GM18511 (cell line): ENCODE results near the gene MRFAP1.
"Not testable (repeated sequence)": the region's sequence is repeated elsewhere in the genome, so short reads cannot be mapped to it uniquely, and the experiment has no call there.

Experiments
- ATAC-seq: cut with Tn5 transposase; IDR thresholded peaks from one replicate; pipeline ENCODE4 v1.9.1; 2021; ENCODE audit warnings: mild to moderate bottlenecking, moderate library complexity; ENCODE audit not compliant: unreplicated experiment

Gene MRFAP1

DNA sequence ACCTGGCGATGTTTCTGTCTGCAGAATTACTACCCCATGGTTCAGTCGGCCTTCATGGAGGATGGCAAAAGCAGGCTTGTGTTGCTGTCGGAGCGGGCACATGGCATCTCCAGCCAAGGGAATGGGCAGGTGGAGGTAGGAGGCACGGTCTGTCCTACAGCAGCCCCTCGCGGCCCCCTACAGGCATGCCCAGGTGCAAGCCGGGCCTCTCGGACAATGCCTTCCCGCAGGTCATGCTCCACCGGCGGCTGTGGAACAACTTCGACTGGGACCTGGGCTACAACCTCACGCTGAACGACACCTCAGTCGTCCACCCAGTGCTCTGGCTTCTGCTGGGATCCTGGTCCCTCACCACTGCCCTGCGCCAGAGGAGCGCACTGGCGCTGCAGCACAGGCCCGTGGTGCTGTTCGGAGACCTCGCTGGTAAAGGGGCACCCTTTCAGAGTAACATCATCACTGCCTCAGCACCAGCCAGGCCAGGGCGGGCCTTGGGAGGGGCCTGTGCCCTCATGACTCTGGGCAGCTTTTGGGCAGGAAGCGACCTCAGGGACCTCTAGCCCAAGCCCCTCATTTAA, 29.5 kb upstream of the MRFAP1 start:
- no peak for ATAC-seq

DNA sequence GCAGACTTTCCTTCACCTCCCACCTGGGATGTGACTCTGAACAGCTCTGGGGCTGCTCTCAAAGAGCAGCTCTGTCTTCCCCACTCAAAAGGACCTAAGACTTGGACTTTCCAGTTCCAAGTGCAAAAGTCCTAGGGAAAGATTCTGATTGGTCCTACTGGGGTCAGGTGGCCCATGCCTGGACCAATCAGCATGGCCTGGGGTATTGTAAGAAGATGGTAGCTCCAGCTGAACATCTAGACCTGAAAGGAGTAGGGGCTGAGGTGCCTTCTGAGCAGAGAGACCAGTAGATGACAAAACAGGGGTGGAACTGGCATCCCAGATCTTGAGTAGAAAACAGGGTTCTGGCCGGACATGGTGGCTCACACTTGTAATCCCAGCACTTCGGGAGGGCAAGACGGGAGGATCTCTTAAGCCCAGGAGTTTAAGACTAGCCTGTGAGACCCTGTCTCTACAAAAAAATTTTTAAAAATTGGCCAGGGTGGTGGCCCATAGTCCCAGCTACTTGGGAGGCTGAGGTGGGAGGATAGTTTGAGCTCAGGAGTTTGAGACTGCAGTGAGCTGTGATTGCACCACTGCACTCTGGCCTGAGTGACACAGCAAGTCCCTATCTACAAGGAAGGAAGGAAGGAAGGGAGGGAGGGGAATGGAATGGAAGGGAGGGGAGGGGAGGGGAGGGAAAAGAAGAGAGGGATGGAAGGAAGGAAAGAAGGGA, 27.4 kb upstream of the MRFAP1 start:
- ATAC-seq: no peak

DNA sequence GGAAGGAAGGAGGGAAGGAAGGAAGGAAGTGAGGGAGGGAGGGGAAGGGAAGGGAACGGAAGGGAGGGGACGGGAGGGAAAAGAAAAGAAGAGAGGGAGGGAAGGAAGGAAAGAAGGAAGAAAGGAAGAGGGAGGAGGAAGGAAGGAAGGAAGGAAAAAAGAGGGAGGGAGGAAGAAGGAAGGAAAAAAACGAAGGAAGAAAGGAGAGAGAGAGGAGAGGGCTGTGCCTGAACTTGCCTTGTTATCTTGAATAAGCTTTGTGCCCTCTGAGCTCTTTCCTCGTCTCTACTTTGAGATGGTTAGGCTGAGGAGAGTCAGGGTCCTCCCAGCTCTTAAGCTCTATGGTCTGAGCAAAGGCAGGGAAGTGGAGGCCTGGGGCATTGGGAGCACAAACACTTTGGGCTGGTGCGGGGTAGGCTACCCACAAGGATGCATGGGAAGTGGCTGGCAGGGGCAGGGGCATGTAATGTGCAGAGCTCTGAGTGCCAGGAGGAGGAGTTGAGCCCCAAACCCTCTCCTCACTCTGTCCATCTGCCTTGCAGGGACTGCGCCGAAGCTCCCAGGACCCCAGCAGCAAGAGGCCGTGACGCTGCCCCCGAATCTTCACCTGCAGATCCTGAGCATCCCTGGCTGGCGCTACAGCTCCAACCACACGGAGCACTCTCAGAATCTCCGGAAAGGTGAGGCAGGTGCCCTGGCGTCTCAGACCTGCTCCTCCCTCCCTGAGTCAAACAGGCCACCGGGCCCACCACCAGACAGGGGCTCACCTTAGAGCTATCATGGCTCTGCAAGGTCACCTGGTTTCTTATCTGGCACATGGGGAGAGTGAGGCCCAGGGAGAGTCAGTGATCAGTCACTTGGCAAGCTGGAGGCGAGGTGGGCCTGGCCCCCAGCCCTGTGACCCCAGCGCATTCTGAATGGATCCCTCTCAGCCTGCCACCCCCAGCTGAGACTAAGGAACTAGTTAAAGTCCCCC, 26.5 kb upstream of the MRFAP1 start:
- ATAC-seq: no peak

DNA sequence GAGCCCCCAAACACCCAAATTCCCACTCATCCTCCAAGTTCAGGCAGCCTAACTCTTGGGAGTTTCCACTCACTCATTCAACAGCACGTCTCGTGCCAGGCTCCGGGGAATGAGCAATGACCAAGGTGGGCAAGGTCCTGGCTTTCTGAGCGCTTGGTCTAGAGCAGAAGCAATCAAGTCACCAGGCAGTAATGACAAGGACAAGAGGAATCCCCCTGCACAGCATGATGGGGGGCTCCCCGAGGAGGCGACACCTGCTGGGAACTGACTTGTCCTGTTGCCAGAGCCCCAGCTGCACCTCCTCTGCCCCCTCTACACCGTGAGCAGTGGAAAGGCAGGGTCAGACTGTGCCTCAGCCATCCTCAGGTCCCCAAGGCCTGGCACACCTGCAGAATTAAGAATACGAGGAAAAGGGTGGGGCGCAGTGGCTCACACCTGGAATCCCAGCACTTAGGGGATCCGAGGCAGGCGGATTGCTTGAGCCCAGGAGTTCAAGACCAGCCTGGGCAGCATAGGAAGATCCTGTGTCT, 25.7 kb upstream of the MRFAP1 start:
- no peak for ATAC-seq

DNA sequence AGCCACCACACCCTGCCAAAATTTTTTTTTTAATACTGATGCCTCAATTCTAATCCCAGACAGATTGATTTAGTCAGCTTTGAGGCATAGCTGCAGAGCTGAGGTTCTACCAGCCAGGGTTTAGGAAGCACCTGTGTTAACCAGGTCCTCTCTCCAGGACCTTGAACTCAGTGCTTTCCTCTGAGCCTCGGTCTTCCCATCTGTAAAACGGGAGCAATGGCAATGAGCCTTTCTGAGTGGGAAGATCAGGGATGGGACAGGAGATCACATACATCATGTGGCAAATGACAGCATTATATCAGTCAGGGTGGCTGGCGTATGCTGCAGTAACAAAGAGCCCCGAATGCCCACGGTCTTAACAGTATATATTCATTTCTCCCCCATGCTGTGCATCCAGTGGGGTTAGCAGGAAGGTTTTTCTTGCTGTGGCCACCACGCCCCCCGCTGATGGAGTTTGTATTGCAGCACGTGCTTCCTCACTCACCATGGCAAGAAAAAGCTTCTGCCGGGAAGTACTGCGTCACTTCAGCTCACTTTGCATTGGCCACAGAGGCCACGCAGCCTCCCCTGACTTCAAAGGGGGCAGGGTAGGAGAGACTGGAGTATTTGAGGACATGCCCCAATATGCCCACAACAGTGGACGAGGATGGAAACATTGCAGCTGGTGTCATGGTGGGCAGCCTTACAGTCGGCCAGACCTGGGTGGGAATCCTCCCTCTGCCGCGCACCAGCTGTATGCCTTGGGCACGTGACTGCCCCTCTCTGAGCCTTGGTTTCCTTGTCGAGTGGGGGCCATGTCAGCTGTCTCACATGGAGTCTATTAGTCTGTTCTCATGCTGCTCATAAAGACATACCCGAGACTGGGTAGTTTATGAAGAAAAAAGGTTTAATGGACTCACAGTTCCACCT, 24.1 kb upstream of the MRFAP1 start:
- no peak for ATAC-seq

DNA sequence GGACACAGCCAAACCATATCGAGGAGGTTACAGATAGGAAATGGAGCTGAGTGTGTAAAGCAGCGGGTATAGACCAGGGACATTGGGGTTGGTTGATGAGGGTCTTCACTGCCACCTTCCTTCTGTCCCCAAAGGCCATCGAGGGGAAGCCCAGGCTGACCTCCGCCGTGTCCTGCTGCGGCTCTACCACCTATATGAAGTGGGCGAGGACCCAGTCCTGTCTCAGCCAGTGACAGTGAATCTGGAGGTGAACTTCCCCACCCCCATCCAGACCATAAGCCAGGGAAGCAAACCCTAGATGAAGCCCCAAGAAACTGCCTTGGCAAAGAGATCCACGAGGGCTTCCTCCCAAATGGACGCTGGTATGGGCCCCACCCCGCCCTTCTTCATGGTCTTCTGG, 23.2 kb upstream of the MRFAP1 start:
- ATAC-seq: no peak

DNA sequence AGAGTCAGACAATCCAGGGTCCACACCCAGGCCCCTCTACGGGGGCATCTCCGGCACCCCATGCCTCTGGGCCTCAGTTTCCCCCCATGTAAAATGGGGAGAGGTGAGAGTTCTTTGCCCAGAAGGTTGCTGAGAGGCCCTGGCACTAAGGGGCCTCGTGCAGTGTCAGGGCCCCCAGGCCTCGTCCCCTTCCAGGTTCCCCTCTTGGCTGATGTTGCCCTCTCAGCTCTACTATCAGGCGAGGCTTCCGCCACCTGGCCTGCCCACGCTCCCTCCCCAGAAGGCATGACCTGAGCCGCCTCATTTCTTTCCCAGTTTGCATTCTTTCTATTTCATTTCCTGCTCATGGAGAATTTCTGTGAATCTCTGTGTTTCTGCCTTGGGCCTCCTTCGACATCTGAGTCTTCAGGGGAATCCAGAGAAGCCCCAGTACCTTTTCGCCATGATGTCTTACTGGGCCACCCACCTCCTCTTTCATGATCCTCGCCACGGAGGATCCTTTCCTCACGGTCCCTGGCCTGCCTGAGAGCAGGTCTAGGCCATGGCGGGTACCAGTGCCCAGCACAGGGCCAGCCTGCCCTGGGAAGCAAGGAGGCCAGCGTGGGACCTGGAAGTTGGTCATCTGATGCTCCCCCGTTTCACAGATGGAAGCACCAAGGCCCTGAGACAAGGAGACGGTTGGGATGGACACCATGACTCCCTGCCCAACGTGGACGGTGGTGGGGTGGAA, 21.9 kb upstream of the MRFAP1 start:
- ATAC-seq: no peak

DNA sequence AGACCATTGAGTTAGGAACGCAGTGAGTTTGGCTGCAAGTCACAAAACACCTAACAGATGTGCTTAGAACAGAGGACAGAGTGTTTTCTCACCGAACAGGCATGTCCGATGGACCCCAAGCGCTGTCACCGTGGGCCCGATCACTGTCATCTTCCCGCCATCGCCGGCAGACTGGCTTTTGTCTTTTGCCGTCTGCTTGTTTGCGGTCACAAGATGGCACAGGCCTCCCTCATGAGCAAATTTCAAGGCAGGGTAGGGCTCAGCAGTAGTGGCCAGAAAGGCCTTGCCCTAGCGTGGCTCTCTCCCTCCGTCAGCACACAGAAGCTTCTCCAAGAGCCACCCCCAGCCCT, 21.4 kb upstream of the MRFAP1 start:
- ATAC-seq: no peak

DNA sequence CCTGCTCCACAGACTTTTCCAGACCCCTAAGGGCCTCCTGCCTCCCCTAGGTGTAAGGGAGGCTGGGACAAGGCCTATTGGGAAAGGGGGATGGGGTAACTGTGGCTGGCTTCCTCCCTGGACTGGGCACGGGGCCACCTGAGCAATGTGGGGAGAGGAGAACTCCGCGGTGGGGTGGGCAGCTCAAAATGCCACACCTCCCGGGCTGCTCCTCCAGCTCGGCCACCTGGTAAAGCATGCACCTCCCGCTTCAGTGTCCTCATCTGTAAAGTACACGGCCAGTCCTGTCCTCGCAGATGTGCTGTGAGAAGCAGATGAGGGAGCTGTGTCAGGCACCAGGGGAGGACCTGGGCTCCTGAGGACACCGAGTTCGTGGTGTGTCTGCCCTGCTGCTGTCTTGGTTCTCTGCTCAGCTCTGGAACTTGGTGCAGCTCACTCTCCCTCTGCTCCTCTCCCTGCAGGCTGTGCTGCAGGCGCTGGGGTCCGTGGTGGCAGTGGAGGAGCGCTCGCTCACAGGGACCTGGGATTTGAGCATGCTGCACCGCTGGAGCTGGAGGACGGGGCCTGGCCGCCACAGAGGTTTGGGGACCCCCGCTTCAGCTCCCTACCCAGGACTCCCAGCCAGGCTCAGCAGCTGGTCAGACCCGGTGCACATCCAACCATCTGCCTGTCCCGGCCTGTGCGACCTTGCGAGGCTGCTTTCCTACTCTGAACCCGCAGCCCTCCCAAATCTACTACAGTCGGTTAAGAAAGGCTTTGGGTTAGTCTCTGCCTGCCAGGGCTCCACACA, 20.8 kb upstream of the MRFAP1 start:
- no peak for ATAC-seq

DNA sequence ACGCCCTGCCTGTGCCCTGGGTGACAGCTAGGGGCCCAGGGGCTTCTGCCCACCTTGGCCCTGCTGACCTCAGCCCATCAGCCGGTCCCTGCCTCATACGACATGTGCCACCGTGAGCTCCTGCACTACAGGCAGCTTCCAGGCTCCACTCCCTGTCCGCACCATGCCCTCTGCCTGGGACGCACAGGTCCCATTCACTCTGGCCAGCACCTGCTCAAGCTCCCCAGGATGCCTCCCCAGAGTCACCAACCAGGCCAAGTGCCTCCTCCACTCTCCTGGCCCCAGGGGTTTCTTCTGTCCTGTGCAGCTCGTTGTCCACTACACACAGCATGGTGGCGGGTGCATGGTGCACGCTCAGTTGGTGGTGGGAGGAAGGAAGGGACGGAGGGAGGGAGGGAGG, 20.2 kb upstream of the MRFAP1 start:
- ATAC-seq: no peak

DNA sequence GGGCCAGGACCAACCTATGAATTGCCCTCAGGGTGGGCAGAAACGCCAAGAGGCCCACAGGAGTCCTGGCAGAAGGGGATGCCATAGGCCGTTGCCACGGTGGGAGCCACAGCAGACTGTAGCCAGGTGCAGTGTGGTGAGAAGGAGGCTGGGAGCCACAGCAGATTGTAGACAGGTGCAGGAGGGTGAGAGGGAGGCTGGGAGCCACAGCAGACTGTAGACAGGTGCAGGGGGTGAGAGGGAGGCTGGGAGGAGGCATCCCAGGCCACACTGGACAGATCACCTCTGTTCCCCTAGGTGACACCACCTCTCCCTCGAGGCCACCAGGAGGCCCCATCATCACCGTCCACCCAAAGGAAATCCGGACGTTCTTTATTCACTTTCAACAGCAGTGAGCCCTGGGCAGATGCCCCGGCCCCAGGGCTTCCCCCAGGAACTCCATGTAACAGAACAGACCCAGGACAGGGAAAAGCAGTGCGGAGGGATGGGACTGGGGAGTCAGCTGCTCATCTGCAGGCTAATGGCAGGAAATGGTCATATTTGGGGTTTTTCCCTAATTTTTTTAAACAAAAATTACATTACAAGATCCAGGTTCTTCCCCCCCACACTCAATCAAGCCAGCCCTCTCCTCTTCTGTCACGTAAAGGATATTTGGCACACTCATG, 19.5 kb upstream of the MRFAP1 start:
- no peak for ATAC-seq

DNA sequence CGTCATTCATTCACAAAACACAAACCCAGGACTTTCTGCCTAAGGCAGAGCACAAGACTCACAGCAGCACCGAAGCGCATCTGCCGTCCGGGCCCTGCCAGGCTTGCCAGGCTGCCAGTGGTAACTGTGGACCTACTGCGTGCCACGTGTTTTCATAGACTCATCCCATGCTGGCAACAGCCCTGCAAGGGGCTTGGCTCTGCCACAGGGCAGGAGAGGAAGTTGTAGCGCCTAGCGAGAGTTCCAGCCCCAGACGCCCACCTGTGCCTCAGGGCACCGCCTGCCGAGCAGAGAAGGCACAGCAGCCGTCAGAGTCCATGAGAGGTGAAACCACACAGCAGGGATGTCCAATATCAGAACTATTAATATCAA, 18.9 kb upstream of the MRFAP1 start:
- no peak for ATAC-seq

DNA sequence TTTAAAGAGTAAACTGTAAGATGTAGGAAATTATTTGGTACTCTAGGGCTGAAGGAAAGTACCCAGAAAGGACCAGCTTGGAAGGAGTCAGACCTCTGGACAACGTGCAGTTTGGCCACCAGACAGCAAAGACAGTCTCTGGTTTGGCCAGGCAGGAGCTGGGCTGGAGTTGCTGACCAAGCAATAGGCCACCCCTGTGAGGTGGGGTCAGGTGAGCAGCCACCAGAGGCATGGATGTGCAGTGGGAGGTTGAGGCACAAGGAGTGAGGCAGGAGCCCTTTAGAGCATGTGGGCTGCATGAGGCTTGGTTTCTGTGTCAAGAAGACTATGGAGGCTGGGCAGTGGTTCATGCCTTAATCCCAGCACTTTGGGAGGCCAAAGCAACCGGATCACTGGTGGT, 17.7 kb upstream of the MRFAP1 start:
- ATAC-seq: no peak

DNA sequence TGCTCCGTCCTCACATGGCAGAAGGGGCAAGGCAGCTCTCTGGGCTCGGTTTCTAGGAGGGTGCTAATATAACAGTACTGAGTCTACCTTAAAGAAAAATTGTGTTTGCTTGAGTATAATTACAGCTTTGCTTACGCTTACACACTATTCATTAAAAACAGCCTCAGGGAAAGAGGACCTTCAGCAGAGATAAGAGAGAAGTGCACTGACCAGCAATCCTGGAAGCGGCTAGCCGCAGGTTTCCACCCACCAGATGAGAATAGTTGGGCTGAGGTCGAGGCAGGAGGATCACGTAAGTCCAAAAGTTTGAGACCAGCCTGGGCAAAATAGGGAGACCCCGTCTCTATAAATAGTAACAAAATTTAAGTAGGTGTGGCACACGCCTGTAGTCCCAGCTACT, 15.2 kb upstream of the MRFAP1 start:
- ATAC-seq: no peak

DNA sequence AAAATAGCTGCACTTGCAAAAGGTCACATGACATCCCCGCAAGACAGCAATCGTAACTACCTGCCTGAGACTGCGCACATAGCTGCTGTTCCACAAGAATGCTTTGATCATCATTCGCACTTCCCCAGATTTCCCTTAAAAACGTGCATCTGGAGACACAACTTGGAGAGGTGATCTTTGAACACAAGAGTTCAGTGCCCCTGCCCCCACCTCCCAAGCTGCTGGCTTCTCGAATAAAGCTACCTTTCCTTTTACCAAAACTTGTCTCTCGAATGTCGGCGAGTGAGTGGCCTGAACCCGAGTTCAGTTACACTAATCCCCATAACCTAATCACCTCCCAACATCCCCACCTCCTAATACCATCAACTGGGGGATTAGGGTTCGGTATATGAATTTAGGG, 14.4 kb upstream of the MRFAP1 start:
- no peak for ATAC-seq

DNA sequence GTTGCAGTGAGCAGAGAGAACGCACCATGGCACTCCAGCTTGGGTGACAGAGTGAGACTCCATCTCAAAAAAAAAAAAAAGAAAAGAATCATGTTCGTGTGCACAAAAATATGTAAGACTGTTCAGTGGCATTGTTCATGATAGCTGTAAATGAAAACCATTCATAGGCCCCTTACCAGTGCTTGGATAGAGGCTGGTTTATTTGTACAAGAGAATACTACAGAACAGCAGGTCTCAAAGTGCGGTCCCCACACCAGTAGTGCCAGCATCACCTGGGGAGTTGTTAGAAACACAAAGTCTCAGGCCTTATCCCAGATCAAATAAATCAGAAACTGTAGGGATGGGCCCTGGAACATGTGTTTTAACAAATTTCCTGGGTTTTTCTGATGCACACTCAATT, 12.7 kb upstream of the MRFAP1 start:
- no peak for ATAC-seq

DNA sequence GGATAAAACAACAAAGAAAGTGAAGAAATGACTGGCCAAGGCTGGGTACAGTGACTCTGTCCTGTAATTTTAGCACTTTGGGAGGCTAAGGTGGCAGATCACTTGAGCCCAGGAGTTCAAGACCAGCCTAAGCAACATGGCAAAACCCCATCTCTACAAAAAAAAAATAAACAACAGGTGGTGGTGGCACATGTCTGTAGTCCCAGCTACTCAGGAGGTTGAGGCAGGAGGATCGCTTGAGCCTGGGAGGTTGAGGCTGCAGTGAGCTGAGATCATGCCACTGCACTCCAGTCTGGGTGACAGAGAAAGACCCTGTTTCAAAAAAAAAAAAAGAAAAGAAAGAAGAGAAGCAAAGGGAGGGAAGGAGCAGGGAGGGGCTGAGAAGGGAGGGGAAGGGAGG, 12.0 kb upstream of the MRFAP1 start:
- not testable (repeated sequence) for ATAC-seq

DNA sequence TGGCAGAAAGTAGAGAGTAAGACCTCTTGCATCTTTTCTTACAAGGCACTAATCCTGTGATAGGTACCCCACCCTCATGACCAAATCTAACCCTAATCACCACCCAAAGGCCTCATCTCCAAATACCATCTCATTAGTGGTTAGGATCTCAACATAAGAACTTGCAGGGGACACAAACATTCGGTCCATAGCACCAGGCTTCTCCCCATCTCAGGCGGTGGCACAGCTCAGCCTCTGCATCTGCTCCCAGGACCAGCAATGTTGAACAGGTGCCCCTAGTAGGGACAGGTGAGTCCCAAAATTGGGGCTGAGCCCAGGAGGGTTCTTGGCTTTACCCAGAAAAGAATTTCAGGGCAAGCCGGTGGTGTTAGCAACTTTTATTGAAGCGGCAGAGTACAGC, 8.4 kb upstream of the MRFAP1 start:
- no peak for ATAC-seq
